ENCODE data around the gene NEK5.
"Not testable (repeated sequence)": the region's sequence is repeated elsewhere in the genome, so short reads cannot be mapped to it uniquely, and the experiment has no call there.

Gene NEK5

DNA sequence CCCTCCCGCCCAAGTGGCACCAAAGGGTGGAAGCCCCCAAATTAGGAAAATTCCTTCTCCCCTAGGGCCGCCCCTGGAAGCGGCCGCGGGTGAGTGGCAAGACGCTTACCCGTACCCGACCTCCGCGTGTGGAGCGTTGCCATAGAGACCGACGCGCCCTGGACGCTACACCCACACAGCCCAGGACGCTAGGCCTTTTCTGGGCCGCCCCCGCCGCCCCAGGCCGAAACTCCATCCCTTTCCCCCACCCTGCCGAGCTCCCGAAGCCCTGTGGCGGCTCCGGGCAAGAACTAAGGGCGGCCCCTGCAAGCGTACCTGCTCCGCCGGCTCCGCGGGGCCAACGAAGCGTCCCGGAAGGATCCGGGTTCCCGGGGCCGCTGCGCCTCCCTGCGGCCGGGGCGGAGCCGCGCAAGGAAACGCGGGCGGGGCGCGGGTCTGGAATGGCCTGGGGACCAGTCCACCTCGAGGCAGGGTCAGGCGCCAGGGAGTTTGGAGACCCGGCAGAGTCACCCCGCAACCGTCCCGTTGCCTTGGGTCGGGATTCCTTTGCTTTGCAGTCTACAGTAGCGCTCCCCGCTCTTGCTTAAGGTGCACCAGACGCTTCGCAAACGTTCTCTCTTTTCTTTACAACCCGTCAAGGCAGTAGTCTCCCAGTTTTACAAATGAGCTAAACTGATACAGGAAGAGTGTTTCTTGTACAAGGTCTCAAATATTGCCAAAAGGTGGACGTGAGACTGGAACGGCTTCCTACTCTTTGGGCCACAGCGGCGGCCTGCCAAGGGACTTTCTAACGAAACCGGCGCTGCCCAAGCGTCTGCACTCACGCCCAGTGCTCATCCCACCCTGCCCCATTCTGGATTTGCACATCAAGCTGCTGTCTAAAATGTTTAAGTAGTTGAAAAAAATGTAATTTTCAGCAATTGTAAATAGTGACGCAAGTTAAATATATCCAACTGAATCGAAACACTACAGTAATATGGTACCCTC lies at the start of gene NEK5:
TSS of gene NEK5 (minus strand) at position 360 of the 987 bp plus-strand sequence. CDS start 1,591 bp downstream, outside the sequence.
- peak; percentile 19 to 47 for DNase-seq

DNA sequence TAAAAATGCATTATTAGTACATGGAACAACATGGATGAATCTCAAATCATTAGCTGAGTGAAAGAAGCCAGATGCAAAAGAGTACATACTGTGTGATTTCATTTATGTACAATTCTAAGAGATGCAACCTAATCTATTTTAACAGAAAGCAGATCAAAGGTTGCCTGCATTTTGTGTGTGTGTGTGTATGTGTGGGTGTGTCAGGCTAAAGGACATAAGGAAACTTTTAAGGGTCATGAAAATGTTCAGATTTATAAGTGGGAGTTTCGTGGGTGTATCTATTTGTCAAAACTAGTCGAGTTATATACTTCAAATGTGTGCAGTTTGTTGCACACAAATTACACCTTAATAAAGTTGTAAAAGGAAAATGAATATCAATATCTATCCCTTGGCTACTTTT lies 48.4 kb upstream of the NEK5 start:
- no peak for DNase-seq

- not testable (repeated sequence) for DNase-seq
Observed at GRCh38 chr13:52173970-52174369, 45.1 kb upstream of the NEK5 start.

DNA sequence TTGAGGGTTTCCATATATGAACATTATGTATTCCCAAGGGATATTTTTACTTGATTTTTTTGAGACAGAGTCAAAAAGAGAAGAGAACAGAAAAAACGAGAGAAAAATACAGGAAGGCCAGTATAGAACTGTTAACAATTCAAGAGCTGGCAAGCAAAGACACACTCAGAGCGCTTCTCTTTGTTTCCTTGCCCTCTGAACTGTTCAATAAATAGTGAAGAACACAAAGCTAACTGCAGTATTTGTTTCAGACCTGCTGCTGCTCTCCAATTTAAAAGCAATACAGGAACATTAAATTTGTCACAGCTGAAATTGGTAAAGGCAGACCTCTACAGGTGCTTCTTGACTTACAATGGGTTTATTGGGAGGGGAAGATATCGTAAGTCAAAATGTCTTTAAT lies 44.5 kb upstream of the NEK5 start:
- no peak for DNase-seq

DNA sequence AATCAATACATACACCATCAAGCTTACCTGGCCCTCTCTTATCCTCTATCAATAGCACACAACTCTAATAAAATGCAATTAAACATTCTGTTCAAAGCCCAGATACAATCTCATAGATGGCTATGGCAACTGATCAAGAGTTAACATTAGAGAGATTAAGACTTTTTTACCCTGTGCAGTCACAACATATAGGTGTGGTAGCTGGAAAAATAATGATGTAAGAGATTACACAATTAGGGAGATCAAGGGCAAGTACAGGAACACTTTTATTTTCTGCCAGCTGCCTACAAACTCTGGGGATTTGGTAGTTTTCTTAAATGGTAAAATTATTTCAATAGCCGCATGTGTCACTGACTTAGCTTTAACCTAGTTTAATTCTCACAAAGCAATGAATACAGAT lies 42.8 kb upstream of the NEK5 start:
- not testable (repeated sequence) for DNase-seq

DNA sequence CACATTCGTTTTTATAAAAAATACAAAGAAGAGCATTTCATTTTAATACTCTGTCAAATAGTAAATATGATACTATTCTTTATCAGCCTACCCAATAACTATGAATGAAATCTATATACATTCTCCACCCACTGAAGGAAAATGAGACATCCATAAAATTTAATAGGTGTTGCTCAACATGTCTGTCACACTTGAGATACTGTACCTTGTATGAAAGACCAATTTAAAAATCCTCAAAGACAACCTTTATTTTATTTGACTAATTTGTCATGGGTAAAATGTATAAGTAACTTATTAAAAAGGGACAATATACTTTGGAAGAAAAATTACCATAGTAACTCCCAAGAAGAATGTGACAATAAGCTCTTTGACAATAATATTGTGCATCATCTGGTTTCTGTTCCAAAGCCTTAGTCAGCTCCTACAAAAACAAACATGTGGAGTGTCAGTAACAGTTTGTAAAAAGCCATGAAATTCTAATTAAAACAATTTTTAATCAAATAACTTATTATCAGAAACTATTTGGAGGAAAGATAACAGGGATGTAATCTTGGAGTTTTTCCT lies 42.0 kb upstream of the NEK5 start:
- not testable (repeated sequence) for DNase-seq

GRCh38 chr13:52169839-52170238 lies 41.0 kb upstream of the NEK5 start:
- no peak for DNase-seq

DNA sequence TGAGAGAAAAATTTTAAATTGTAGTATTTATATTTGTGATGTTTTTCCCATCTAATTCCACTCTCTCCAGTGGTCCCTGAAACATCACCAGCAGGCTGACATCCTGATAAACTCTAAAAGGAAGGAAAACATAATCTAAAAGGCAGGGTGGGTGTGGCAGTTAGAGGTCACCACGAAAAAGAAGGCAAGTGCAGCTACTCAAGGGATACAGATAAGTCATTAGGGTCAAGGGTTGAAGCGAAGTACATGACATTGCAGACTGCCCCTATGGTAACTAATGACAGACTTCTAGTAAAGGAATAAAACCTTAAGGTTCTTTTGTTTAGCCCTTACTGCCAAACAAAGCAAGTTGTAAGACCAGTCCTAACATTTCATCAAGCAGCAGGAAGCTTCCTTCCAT lies 36.5 kb upstream of the NEK5 start:
- DNase-seq, result no peak

GRCh38 chr13:52164989-52165388 lies 36.1 kb upstream of the NEK5 start:
- no peak for DNase-seq

GRCh38 chr13:52163878-52164277 lies 35.0 kb upstream of the NEK5 start:
- DNase-seq, result not testable (repeated sequence)

- DNase-seq, result no peak
Observed at GRCh38 chr13:52162279-52163101, 33.6 kb upstream of the NEK5 start.

DNA sequence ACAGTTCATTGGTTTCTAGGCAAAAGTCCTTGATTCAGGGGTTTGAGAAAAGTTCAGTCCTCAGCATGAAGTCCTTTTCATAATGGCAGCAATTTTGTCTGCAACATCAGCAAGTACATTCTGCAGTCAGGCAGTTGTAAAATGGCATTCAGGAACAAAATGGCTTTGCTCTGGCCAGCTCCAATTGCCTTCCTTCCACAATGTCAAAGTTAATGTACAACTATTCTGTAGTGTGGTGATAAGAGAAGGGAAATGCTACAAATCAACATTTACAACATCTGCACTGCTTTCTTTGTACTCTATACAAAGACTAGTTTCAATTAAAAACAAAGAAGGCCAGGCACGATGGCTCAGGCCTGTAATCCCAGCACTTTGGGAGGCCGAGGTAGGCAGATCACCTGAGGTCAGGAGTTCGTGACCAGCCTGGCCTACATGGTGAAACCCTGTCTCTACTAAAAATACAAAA lies 32.3 kb upstream of the NEK5 start:
- DNase-seq, result no peak

- DNase-seq, result no peak
Observed at GRCh38 chr13:52160506-52160905, 31.6 kb upstream of the NEK5 start.

DNA sequence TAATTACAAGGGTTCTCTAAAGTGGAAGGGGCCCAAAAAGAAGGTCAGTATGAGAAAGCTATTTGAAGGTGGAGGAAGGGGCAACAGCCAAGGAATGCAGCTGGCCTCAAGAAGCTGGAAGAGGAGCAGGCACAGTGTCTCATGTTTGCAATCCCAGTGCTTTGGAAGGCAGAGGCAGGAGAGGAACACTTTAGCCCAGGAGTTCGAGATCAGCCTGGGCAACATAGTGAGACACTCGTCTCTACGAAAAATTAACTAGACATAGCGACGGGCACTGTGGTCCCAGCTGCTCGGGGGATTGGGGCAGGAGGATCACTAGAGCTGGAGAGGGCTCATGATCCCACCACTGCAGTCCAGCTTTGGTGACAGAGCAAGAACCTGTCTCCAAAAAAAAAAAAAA lies 31.2 kb upstream of the NEK5 start:
- no peak for DNase-seq

DNA sequence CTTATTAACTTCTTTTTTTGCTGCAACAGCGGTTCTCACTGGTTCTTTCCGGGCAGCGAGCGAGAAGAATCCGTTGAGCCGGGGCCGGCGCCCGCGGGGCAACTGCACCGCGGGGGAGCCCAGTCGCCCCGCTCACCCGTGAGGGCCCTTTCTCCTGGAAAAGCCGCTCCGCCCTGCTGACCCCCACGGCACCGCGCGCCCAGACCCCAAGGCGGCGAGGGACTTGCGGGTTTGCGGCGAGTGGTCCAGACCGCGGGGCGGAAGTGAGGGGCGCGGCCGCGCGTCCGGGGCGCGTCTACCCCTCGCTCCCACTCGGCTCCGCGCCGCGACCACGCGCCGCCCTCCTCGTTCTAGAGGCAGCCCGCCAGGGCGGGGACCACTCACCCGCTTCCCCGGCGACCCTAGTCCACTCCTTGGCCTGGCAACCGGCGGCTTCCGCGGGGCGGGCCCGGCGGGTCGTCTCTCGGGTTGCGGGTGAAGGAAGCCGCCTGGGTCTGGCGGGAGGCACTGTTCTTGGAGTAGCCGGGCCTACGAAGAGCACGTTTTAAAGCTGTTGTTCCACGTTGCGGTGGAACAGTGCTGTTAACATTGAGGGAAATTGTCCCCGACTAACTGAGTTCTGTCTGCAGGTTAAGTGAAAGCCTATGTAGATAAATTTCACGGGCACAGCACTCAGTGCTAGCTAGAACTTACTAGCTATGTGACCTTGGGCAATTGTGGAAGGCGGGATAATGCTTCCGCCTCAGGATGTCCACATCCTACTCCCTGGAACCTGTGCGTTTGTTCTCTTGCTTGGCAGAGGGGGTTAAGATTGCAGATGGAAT lies 30.5 kb upstream of the NEK5 start, which contains the start of gene NEK3:
TSS of gene NEK3 (minus strand) at position 439 of the 824 bp plus-strand sequence. CDS start 3,406 bp downstream, outside the sequence.
- DNase-seq, result peak; percentile 33 to 58

DNA sequence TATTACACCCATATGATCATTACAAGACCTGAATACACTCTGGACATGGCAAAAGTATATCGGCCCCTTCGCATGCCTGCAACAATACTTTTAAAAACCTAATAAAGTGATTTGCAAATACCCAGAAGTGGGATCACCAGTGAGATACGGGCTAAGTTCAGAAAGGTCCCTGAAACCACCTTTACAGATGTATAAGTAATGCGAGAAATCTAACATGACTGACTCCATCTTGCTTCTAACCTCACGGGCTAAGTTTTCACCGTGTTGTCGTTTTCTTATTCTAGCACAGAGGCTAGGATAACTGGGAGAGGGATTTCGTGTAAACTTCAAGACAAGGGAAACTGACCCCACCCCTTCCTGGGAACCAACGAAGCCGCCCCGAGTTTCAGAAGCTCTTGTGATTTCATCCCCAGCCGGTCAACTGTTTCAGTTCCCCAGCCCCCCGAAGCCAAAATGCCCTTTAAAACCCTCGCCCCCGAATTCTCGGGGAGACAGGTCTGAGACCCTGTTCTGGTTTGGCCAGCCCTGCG lies 29.8 kb upstream of the NEK5 start:
- no peak for DNase-seq

GRCh38 chr13:52156724-52157261 lies 27.9 kb upstream of the NEK5 start:
- no peak for DNase-seq

GRCh38 chr13:52155177-52155576 lies 26.3 kb upstream of the NEK5 start:
- DNase-seq, result no peak

DNA sequence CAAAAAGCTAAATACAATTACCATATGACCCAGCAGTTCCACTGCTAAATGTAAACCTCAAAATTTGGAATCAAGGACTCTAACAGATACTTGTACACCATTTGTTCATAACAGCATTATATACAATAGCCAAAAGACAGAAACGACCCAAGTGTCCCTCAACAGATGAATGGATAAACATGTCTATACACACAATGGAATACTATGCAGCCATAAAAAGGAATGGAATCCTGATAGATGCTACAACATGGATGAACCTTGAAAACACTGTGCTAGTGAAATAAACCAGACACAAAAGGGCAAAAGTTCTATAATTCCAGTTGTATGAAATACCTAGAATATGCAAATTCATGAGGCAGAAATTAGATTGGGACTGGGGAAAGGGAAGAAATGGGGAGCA lies 18.4 kb upstream of the NEK5 start:
- no peak for DNase-seq

- no peak for DNase-seq
Observed at GRCh38 chr13:52141299-52141698, 12.4 kb upstream of the NEK5 start.

DNA sequence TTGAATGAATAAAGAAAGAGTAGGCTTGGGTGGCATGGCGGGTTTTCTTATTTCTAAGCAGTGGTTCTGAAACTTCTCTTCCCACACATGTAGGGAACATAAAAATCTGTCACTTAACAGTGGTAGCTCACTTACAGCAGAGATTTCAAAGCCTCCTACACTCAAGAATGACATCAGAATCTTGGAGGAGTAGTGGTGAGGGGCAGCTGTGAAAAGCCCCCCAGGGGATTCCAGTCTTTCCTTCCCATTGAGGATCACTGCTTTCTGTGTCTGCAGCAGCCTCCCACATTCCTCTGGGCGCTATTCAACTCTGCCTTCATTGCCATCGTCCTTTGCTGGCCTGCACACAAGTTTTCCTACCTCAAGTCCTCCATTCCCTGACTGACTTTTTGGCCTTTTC lies 8.6 kb upstream of the NEK5 start:
- no peak for DNase-seq

- DNase-seq, result no peak
Observed at GRCh38 chr13:52136763-52137162, 7.9 kb upstream of the NEK5 start.
